ENCODE measurements around the gene CCL24. TPM values are rescaled to one million over a fixed set of nuclear protein-coding genes. Genes with fewer than 3 reads are reported as not detected.

Gene CCL24
- not detected in 2 replicates for total RNA-seq

GRCh38 chr7:75813781-75814236 lies at the start of gene CCL24:
TSS of gene CCL24 (minus strand) at chr7:75813806. CDS start at chr7:75813715, 91 bp downstream.

GRCh38 chr7:75772081-75773077 lies 41.2 kb downstream of the CCL24 start, which contains the start of gene CCL26:
TSS of gene CCL26 (minus strand) at chr7:75772211. CDS start at chr7:75772176, 35 bp downstream.

Other genes with a start within 250 kb of the CCL24 start
- 20.9 and 27.7 TPM in 2 replicates for gene HIP1, start 74.9 kb downstream of the CCL24 start, total RNA-seq
- 1.7 and 2.4 TPM in 2 replicates for gene CCL26, start 41.6 kb downstream of the CCL24 start, total RNA-seq
- 12.2 and 12.7 TPM in 2 replicates for gene RHBDD2, start 65.2 kb upstream of the CCL24 start, total RNA-seq
- gene POR, start 101.3 kb upstream of the CCL24 start, total RNA-seq, result 105 and 159 TPM in 2 replicates
- 25.5 and 27.4 TPM in 2 replicates for gene TMEM120A, start 180.8 kb upstream of the CCL24 start, total RNA-seq
- 38.6 and 39.7 TPM in 2 replicates for gene STYXL1, start 234.2 kb upstream of the CCL24 start, total RNA-seq
- gene MDH2, start 234.3 kb upstream of the CCL24 start, total RNA-seq, result 33.8 and 42.7 TPM in 2 replicates

All from uterine smooth muscle cell (primary cell).